Gastrocnemius medialis (tissue), 4 donors: ENCODE results near the gene SPACDR.
A peak's percentile ranks its signal among the peaks of the same experiment; 100 is the strongest.

Source experiments
- POLR2A ChIP-seq, 2 donors: fragments of 450-650 bp; IDR thresholded peaks; one replicate each; pipeline ENCODE4 v1.6.1; 2017; ENCODE audit warnings: antibody characterized with exemption in 2 of 2, mild to moderate bottlenecking in 2 of 2, moderate library complexity in 2 of 2
- TF ChIP-seq, protein P1 (sequence below), 5 experiments: fragments of 450-650 bp in 3 of 5; fragments of 200-600 bp in 2 of 5; sonication (generic) in 2 of 5; IDR thresholded peaks in 4 of 5; conservative IDR thresholded peaks in 1 of 5; 1 replicate in 4 of 5; 2 replicates in 1 of 5; pipeline ENCODE4 v1.5.1; 2016 to 2019; ENCODE audit warnings: antibody characterized with exemption in 5 of 5, mild to moderate bottlenecking in 3 of 5, moderate library complexity in 3 of 5

DNA sequence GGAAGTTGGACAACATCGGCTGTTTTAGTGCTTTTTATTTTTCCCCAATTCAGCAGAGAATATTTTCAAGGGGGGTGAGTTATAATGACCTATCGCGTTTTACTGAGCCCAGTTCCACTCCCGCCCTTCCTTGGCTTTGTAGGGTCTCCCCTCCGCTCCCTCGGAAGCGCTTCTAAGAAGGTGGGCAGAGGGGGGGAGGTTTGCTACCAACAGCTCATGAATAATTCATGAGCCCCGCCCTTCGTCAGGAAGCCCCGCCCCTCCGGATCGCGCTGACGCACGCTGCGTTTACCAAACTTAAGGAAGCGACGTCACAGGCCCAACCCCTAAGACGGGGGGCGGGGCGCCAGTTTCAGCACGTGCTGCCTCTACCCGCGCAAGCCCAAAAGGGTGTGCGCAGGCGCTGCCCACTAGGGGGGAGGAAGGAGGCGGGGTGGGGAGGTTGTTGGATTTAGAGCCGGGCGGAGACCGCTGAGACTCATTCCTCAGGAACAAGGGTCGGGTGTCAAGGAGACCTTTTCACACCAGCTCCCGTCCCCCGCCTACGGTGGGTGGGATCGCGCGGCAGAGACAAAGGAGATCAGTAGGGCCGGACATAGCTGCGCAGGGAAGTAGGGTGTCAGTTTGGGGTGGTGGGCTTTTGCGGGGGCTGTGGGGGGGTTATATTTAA, 35.0 kb downstream of the SPACDR start:
- TF ChIP-seq POLR2A (IDR thresholded peaks at IDR 0.05) = peak; percentile 82 to 95
- TF ChIP-seq, protein P1, sequence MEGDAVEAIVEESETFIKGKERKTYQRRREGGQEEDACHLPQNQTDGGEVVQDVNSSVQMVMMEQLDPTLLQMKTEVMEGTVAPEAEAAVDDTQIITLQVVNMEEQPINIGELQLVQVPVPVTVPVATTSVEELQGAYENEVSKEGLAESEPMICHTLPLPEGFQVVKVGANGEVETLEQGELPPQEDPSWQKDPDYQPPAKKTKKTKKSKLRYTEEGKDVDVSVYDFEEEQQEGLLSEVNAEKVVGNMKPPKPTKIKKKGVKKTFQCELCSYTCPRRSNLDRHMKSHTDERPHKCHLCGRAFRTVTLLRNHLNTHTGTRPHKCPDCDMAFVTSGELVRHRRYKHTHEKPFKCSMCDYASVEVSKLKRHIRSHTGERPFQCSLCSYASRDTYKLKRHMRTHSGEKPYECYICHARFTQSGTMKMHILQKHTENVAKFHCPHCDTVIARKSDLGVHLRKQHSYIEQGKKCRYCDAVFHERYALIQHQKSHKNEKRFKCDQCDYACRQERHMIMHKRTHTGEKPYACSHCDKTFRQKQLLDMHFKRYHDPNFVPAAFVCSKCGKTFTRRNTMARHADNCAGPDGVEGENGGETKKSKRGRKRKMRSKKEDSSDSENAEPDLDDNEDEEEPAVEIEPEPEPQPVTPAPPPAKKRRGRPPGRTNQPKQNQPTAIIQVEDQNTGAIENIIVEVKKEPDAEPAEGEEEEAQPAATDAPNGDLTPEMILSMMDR (IDR thresholded peaks at IDR 0.05 in 4 of 5, conservative IDR thresholded peaks at IDR 0.05 in 1 of 5) = peak in 4 of 5 experiments; percentile 18 to 71 (median 50)
